Colonic mucosa (tissue), 4 donors: Measurements from ENCODE around the gene THSD4. TPM values are rescaled to one million over a fixed set of nuclear protein-coding genes. Genes with fewer than 3 reads are reported as not detected.

Experiments
- DNase-seq: peaks from one replicate; pipeline ENCODE4 v3.0.0-alpha.2; 2020
- H3K27ac ChIP-seq: fragments of 200-600 bp; one replicate; pipeline ENCODE4 v1.8.0; 2021
- H3K27me3 ChIP-seq: fragments of 200-600 bp; one replicate; pipeline ENCODE4 v1.8.0; 2021
- H3K36me3 ChIP-seq: fragments of 200-600 bp; one replicate; pipeline ENCODE4 v1.8.0; 2021
- H3K4me1 ChIP-seq: fragments of 200-600 bp; one replicate; pipeline ENCODE4 v1.8.0; 2021; ENCODE audit warnings: mild to moderate bottlenecking
- H3K4me3 ChIP-seq: fragments of 200-600 bp; one replicate; pipeline ENCODE4 v1.8.0; 2021
- H3K9ac ChIP-seq, 2 donors: one replicate each; pipeline ENCODE4 v1.7.0; 2013; ENCODE audit warnings: control low read depth in 2 of 2, low read depth in 2 of 2, low read length in 2 of 2
- H3K9me3 ChIP-seq: fragments of 200-600 bp; one replicate; pipeline ENCODE4 v1.8.0; 2021
- CTCF ChIP-seq: fragments of 200-600 bp; IDR thresholded peaks from one replicate; pipeline ENCODE4 v1.8.0; 2022; ENCODE audit warnings: antibody characterized with exemption, mild to moderate bottlenecking
- intact Hi-C: fragments of 100-400 bp; cut with DNase I; formaldehyde crosslinking; loops from one replicate; pipeline ENCODE4 v1.14.1; 2022
- total RNA-seq, 2 donors: library from RNA; stranded (reverse); fragmentation: NEBNext Ultra II Directional in 1 of 2; extraction: Animal tissue kit (Norgen Biotek cat#: 25700) in 1 of 2; gene quantifications; one replicate each; pipeline ENCODE4 v1.2.1, GENCODE V29; 2021
- donor health status: healthy.
- donor health status: DM: no; HTN: no; CAD: no.
- donor health status: DM: no; HTN: no; CAD: no.

The THSD4 gene
- total RNA-seq, 2 donors from 2014 or later: 18.8 to 23.5 TPM

GRCh38 chr15:71106802-71107500, 8.3 kb upstream of the THSD4 start:
- H3K9me3 ChIP-seq: no peaks in the 10 kb centered on the region
- no peaks in the 10 kb centered on the region for H3K4me1 ChIP-seq
- H3K27me3 ChIP-seq: no peaks in the 10 kb centered on the region
- no peaks in the 10 kb centered on the region for H3K36me3 ChIP-seq
- H3K9ac ChIP-seq: no peak overlapping the region
- no peak for TF ChIP-seq CTCF
- DNase-seq: no peak
- intact Hi-C loops: no loop called here
- H3K4me3 ChIP-seq: no peak overlapping the region
- H3K27ac ChIP-seq: no peak overlapping the region

GRCh38 chr15:71107501-71107815, 7.8 kb upstream of the THSD4 start:
- no peaks in the 10 kb centered on the region for H3K36me3 ChIP-seq
- intact Hi-C loops: no loop called here
- H3K9ac ChIP-seq: no peak overlapping the region
- DNase-seq: peak; percentile 4
- no peak for TF ChIP-seq CTCF
- H3K27ac ChIP-seq: no peak overlapping the region
- no peak overlapping the region for H3K4me3 ChIP-seq
- no peaks in the 10 kb centered on the region for H3K27me3 ChIP-seq
- no peaks in the 10 kb centered on the region for H3K9me3 ChIP-seq
- no peaks in the 10 kb centered on the region for H3K4me1 ChIP-seq

GRCh38 chr15:71109130-71109529, 6.1 kb upstream of the THSD4 start:
- Histone ChIP-seq H3K4me3 (no peak overlapping the region), H3K9ac (no peak overlapping the region), H3K27ac (no peak overlapping the region), H3K4me1 (no peaks in the 10 kb centered on the region), H3K36me3 (no peaks in the 10 kb centered on the region), H3K9me3 (no peaks in the 10 kb centered on the region), H3K27me3 (no peaks in the 10 kb centered on the region)
- intact Hi-C loops: no loop called here
- TF ChIP-seq CTCF: no peak
- no peak for DNase-seq

- Histone ChIP-seq H3K27ac (no peak overlapping the region), H3K4me3 (no peak overlapping the region), H3K36me3 (no peaks in the 10 kb centered on the region), H3K9me3 (no peaks in the 10 kb centered on the region), H3K4me1 (no peaks in the 10 kb centered on the region), H3K9ac (no peak overlapping the region), H3K27me3 (no peaks in the 10 kb centered on the region)
- TF ChIP-seq CTCF: no peak
- DNase-seq: no peak
- intact Hi-C loops: no loop called here
These were observed 5.4 kb upstream of the THSD4 start for GRCh38 chr15:71109905-71110304.

- TF ChIP-seq CTCF: no peak
- H3K27ac ChIP-seq: no peak overlapping the region
- no peak overlapping the region for H3K9ac ChIP-seq
- no peak for DNase-seq
- H3K4me3 ChIP-seq: no peak overlapping the region
- intact Hi-C loops: no loop called here
- no peaks in the 10 kb centered on the region for H3K9me3 ChIP-seq
- no peaks in the 10 kb centered on the region for H3K36me3 ChIP-seq
- no peaks in the 10 kb centered on the region for H3K27me3 ChIP-seq
- no peaks in the 10 kb centered on the region for H3K4me1 ChIP-seq
These were observed 4.7 kb upstream of the THSD4 start for GRCh38 chr15:71110405-71111180.
